GM23338 (cell line): ENCODE measurements around the gene PSTK. TPM values are rescaled to one million over a fixed set of nuclear protein-coding genes. Genes with fewer than 3 reads are reported as not detected.

ENCODE experiments used
- ATAC-seq: fragments of 200-7000 bp; cut with Tn5 transposase; 3 replicates; pipeline ENCODE4 v1.9.1; 2020
- DNase-seq: peaks from one replicate; pipeline ENCODE4 v3.0.0-alpha.2; 2015; ENCODE audit warnings: low spot score
- H2AFZ ChIP-seq: fragments of 200-600 bp; sonication (generic); 2 replicates; pipeline ENCODE4 v1.8.0; 2016; ENCODE audit warnings: antibody characterized with exemption, mild to moderate bottlenecking, moderate library complexity
- H3F3A ChIP-seq: fragments of 200-600 bp; sonication (generic); replicated peaks from 2 replicates; pipeline ENCODE4 v1.8.0; 2017; ENCODE audit warnings: antibody characterized with exemption, mixed run types, low read depth
- H3K27ac ChIP-seq: fragments of 200-600 bp; sonication (generic); 2 replicates; pipeline ENCODE4 v1.6.1; 2016; ENCODE audit warnings: low read depth
- H3K27me3 ChIP-seq: fragments of 200-600 bp; sonication (generic); 2 replicates; pipeline ENCODE4 v1.8.0; 2016; ENCODE audit warnings: mild to moderate bottlenecking, mixed run types, moderate library complexity; ENCODE audit not compliant: insufficient read depth
- H3K36me3 ChIP-seq: fragments of 200-600 bp; sonication (generic); 2 replicates; pipeline ENCODE4 v1.8.0; 2016; ENCODE audit warnings: mild to moderate bottlenecking; ENCODE audit not compliant: insufficient read depth
- H3K4me1 ChIP-seq: fragments of 200-600 bp; sonication (generic); 2 replicates; pipeline ENCODE4 v1.8.0; 2016; ENCODE audit warnings: mild to moderate bottlenecking, moderate library complexity; ENCODE audit not compliant: insufficient read depth
- H3K4me2 ChIP-seq: fragments of 200-600 bp; sonication (generic); 2 replicates; pipeline ENCODE4 v1.7.1; 2017; ENCODE audit warnings: mixed run types
- H3K4me3 ChIP-seq: fragments of 200-600 bp; sonication (generic); 2 replicates; pipeline ENCODE4 v1.6.1; 2016; ENCODE audit warnings: mixed run types
- H3K79me2 ChIP-seq: fragments of 200-600 bp; sonication (generic); replicated peaks from 2 replicates; pipeline ENCODE4 v1.8.0; 2017; ENCODE audit warnings: mild to moderate bottlenecking; ENCODE audit not compliant: insufficient read depth
- H3K9me2 ChIP-seq: fragments of 200-600 bp; sonication (generic); 2 replicates; pipeline ENCODE4 v1.8.0; 2017; ENCODE audit not compliant: insufficient read depth
- H4K20me1 ChIP-seq: fragments of 200-600 bp; sonication (generic); replicated peaks from 2 replicates; pipeline ENCODE4 v1.8.0; 2017; ENCODE audit warnings: mild to moderate bottlenecking; ENCODE audit not compliant: insufficient read depth
- H3K27ac Mint-ChIP-seq: 2 replicates; pipeline ENCODE4 v1.8.0; 2020; ENCODE audit warnings: inconsistent platforms, mild to moderate bottlenecking, moderate library complexity, mixed read lengths
- H3K27me3 Mint-ChIP-seq: 3 replicates; pipeline ENCODE4 v1.8.0; 2022; ENCODE audit warnings: low read depth, mild to moderate bottlenecking, moderate library complexity, mixed read lengths, inconsistent platforms; ENCODE audit not compliant: insufficient read depth, poor library complexity
- H3K36me3 Mint-ChIP-seq: 3 replicates; pipeline ENCODE4 v1.8.0; 2021; ENCODE audit warnings: low read depth, mild to moderate bottlenecking, inconsistent platforms, moderate library complexity, mixed read lengths
- H3K4me1 Mint-ChIP-seq: 3 replicates; pipeline ENCODE4 v1.8.0; 2020; ENCODE audit warnings: mild to moderate bottlenecking, inconsistent platforms, mixed read lengths
- H3K4me3 Mint-ChIP-seq: 3 replicates; pipeline ENCODE4 v1.8.0; 2021; ENCODE audit warnings: moderate library complexity, mild to moderate bottlenecking, inconsistent platforms, mixed read lengths
- H3K9me3 Mint-ChIP-seq: 3 replicates; pipeline ENCODE4 v1.8.0; 2020; ENCODE audit warnings: moderate library complexity, mild to moderate bottlenecking, inconsistent platforms, mixed read lengths
- CREB1 ChIP-seq: fragments of 250-450 bp; sonication (Bioruptor Pico); IDR thresholded peaks from 2 replicates; pipeline ENCODE4 v1.5.0; 2020; ENCODE audit warnings: low read depth, mild to moderate bottlenecking, moderate library complexity
- EZH2phosphoT487 ChIP-seq: fragments of 200-600 bp; sonication (generic); IDR thresholded peaks from one replicate; pipeline ENCODE4 v1.8.1; 2018; ENCODE audit warnings: antibody characterized with exemption; ENCODE audit not compliant: unreplicated experiment
- NANOG ChIP-seq: IDR thresholded peaks from 2 replicates; pipeline ENCODE4 v1.6.1; 2016; ENCODE audit warnings: antibody characterized with exemption, borderline replicate concordance
- POLR2AphosphoS5 ChIP-seq: IDR thresholded peaks from 2 replicates; pipeline ENCODE4 v1.6.1; 2016; ENCODE audit warnings: antibody characterized with exemption, low read depth
- ZNF114 ChIP-seq: fragments of 250-450 bp; sonication (Bioruptor Pico); IDR thresholded peaks from 2 replicates; pipeline ENCODE4 v1.5.0; 2020; ENCODE audit warnings: mild to moderate bottlenecking, moderate library complexity
- ZNF331 ChIP-seq: fragments of 250-450 bp; sonication (Bioruptor Pico); IDR thresholded peaks from 2 replicates; pipeline ENCODE4 v1.5.0; 2020; ENCODE audit warnings: low read depth, mild to moderate bottlenecking, moderate library complexity
- polyA plus RNA-seq: library from polyadenylated mRNA; unstranded; fragments of >200 nt; fragmentation: Nextera tagmentation; extraction: Ambion mirVana; gene quantifications from 2 replicates; pipeline ENCODE4 v1.2.1, GENCODE V29; 2016
- total RNA-seq: library from RNA; depleted of rRNA; stranded (reverse); fragments of >200 nt; shearing (Covaris generic); gene quantifications from 2 replicates; pipeline ENCODE4 v1.2.3, GENCODE V29; 2014
- TF ChIP-seq, protein P1 (sequence below): fragments of 250-450 bp; sonication (Bioruptor Pico); IDR thresholded peaks from 2 replicates; pipeline ENCODE4 v1.5.0; 2020; ENCODE audit warnings: mild to moderate bottlenecking, moderate library complexity
- TF ChIP-seq, protein P2 (sequence below): IDR thresholded peaks from 2 replicates; pipeline ENCODE4 v1.6.1; 2016; ENCODE audit warnings: antibody characterized with exemption

The PSTK gene
- total and polyA plus RNA-seq, 2 experiments from 2014 or later: 2.3 to 9.3 TPM

DNA sequence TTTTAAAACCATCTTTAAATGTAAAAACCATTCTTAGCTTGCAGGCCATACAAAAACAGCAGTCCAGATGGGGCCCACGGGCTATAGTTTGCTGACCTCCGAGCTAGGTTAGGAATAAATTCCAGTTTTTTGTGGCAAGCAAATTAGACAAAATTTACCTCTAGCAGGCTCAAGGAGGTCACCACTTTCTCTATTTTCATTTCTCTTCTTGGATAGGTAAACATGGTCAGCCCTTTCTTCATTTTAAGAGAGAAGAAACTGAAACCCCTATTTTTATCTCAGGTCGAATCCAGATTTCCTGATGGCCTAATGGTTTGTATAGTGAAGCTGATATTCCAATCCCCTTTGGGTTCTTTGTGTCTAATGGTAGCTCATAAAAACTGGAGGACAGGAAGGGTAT is 17.7 kb downstream of the PSTK start (continued):
- TF ChIP-seq, protein P1, sequence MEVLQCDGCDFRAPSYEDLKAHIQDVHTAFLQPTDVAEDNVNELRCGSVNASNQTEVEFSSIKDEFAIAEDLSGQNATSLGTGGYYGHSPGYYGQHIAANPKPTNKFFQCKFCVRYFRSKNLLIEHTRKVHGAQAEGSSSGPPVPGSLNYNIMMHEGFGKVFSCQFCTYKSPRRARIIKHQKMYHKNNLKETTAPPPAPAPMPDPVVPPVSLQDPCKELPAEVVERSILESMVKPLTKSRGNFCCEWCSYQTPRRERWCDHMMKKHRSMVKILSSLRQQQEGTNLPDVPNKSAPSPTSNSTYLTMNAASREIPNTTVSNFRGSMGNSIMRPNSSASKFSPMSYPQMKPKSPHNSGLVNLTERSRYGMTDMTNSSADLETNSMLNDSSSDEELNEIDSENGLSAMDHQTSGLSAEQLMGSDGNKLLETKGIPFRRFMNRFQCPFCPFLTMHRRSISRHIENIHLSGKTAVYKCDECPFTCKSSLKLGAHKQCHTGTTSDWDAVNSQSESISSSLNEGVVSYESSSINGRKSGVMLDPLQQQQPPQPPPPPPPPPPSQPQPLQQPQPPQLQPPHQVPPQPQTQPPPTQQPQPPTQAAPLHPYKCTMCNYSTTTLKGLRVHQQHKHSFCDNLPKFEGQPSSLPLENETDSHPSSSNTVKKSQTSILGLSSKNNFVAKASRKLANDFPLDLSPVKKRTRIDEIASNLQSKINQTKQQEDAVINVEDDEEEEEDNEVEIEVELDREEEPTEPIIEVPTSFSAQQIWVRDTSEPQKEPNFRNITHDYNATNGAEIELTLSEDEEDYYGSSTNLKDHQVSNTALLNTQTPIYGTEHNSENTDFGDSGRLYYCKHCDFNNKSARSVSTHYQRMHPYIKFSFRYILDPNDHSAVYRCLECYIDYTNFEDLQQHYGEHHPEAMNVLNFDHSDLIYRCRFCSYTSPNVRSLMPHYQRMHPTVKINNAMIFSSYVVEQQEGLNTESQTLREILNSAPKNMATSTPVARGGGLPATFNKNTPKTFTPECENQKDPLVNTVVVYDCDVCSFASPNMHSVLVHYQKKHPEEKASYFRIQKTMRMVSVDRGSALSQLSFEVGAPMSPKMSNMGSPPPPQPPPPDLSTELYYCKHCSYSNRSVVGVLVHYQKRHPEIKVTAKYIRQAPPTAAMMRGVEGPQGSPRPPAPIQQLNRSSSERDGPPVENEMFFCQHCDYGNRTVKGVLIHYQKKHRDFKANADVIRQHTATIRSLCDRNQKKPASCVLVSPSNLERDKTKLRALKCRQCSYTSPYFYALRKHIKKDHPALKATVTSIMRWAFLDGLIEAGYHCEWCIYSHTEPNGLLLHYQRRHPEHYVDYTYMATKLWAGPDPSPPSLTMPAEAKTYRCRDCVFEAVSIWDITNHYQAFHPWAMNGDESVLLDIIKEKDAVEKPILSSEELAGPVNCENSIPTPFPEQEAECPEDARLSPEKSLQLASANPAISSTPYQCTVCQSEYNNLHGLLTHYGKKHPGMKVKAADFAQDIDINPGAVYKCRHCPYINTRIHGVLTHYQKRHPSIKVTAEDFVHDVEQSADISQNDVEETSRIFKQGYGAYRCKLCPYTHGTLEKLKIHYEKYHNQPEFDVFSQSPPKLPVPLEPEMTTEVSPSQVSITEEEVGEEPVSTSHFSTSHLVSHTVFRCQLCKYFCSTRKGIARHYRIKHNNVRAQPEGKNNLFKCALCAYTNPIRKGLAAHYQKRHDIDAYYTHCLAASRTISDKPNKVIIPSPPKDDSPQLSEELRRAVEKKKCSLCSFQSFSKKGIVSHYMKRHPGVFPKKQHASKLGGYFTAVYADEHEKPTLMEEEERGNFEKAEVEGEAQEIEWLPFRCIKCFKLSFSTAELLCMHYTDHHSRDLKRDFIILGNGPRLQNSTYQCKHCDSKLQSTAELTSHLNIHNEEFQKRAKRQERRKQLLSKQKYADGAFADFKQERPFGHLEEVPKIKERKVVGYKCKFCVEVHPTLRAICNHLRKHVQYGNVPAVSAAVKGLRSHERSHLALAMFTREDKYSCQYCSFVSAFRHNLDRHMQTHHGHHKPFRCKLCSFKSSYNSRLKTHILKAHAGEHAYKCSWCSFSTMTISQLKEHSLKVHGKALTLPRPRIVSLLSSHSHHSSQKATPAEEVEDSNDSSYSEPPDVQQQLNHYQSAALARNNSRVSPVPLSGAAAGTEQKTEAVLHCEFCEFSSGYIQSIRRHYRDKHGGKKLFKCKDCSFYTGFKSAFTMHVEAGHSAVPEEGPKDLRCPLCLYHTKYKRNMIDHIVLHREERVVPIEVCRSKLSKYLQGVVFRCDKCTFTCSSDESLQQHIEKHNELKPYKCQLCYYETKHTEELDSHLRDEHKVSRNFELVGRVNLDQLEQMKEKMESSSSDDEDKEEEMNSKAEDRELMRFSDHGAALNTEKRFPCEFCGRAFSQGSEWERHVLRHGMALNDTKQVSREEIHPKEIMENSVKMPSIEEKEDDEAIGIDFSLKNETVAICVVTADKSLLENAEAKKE: no peak

DNA sequence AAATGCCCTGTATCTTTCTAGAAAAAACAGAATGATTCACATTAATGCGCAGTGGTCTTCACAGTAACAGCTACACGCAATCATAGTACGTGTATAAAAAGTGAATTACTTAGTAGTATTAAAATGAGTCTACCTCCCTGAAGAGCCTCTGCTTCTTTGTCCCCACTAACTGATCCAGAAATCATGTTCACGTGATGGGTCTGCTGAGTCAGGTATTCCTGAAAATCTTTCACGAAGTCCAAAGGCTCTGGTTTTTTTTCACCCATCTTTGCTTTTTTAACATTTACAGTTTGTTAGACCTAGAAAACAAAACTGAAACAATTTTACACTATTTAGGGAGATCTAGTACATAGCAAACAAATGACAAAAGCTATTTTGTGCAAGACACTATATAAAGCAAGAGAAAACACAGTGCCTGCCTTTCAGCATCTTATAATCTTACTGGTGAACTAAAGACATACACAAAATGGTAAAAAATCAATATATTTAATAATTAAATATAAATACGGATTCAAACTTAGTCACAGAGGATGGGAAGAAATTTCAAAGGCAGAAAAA is 18.2 kb downstream of the PSTK start:
- Mint-ChIP-seq H3K36me3 (peaks cover 22% of the 10 kb centered on the region), H3K9me3 (no peaks in the 10 kb centered on the region), H3K27ac (no peak overlapping the region), H3K27me3 (no peaks in the 10 kb centered on the region), H3K4me3 (no peak overlapping the region), H3K4me1 (peaks cover 9% of the 10 kb centered on the region; the same call in 2 of the 3 replicates)
- H3K27ac ChIP-seq: no peak overlapping the region
- peaks cover 28% of the 10 kb centered on the region for H4K20me1 ChIP-seq
- peaks cover 3% of the 10 kb centered on the region; the same call in 1 of the 2 replicates for H3K36me3 ChIP-seq
- peaks cover 46% of the 10 kb centered on the region for H3K79me2 ChIP-seq
- no peaks in the 10 kb centered on the region for H3K9me2 ChIP-seq
- H3K4me2 ChIP-seq: no peak overlapping the region
- H3K4me3 ChIP-seq: no peak overlapping the region
- H3K27me3 ChIP-seq: no peaks in the 10 kb centered on the region
- no peaks in the 10 kb centered on the region for H3F3A ChIP-seq
- no peak for ATAC-seq
- H2AFZ ChIP-seq: no peak overlapping the region
- no peak for DNase-seq
- H3K4me1 ChIP-seq: no peaks in the 10 kb centered on the region
- TF ChIP-seq CREB1 (CRISPR knock-in tag) (no peak), ZNF114 (CRISPR knock-in tag) (no peak), NANOG (no peak), POLR2AphosphoS5 (no peak), EZH2phosphoT487 (no peak), ZNF331 (CRISPR knock-in tag) (no peak)
- TF ChIP-seq, protein P1: no peak
- TF ChIP-seq, protein P2, sequence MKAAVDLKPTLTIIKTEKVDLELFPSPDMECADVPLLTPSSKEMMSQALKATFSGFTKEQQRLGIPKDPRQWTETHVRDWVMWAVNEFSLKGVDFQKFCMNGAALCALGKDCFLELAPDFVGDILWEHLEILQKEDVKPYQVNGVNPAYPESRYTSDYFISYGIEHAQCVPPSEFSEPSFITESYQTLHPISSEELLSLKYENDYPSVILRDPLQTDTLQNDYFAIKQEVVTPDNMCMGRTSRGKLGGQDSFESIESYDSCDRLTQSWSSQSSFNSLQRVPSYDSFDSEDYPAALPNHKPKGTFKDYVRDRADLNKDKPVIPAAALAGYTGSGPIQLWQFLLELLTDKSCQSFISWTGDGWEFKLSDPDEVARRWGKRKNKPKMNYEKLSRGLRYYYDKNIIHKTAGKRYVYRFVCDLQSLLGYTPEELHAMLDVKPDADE: no peak
